ENCODE data around the gene RRAS2.
"Not testable (repeated sequence)": the region's sequence is repeated elsewhere in the genome, so short reads cannot be mapped to it uniquely, and the experiment has no call there.

The RRAS2 gene

GRCh38 chr11:14358729-14359439 lies at the start of gene RRAS2:
Gene RRAS2 (minus strand): TSS chr11:14359183. CDS start chr11:14358870, 313 bp downstream.
- Histone ChIP-seq H3K4me3 (ENCODE audit: low read length in 2 of 2) (peak within 1 kb of the TSS; percentile 76 to 78), H3K27me3 (ENCODE audit: control insufficient read depth in 1 of 2, insufficient read depth in 2 of 2, low read length in 2 of 2) (no peaks in the 10 kb centered on the region), H3K9ac (ENCODE audit: low read length in 2 of 2) (peak within 1 kb of the TSS; percentile 73), H3K4me1 (ENCODE audit: control insufficient read depth, insufficient read depth, low read length) (peaks cover 6% of the 10 kb centered on the region), H3K27ac (ENCODE audit: low read length) (no peak within 1 kb of the TSS), H3K9me3 (ENCODE audit: control insufficient read depth in 2 of 2, low read length in 2 of 2) (no peaks in the 10 kb centered on the region), H3K36me3 (ENCODE audit: control insufficient read depth in 2 of 2, insufficient read depth in 2 of 2, low read length in 2 of 2) (no peaks in the 10 kb centered on the region)

- H3K27ac ChIP-seq (ENCODE audit: low read length) = no peak overlapping the region
- H3K9me3 ChIP-seq (ENCODE audit: control insufficient read depth in 2 of 2, low read length in 2 of 2) = no peaks in the 10 kb centered on the region
Measured at GRCh38 chr11:14408612-14409011, 49.6 kb upstream of the RRAS2 start.

GRCh38 chr11:14406116-14406515 lies 47.1 kb upstream of the RRAS2 start:
- not testable (repeated sequence) for H3K9ac ChIP-seq (ENCODE audit: low read length in 2 of 2); H3K9me3 ChIP-seq (ENCODE audit: control insufficient read depth in 2 of 2, low read length in 2 of 2); H3K27ac ChIP-seq (ENCODE audit: low read length); H3K27me3 ChIP-seq (ENCODE audit: control insufficient read depth in 1 of 2, insufficient read depth in 2 of 2, low read length in 2 of 2); H3K4me3 ChIP-seq (ENCODE audit: low read length in 2 of 2); H3K36me3 ChIP-seq (ENCODE audit: control insufficient read depth in 2 of 2, insufficient read depth in 2 of 2, low read length in 2 of 2); H3K4me1 ChIP-seq (ENCODE audit: control insufficient read depth, insufficient read depth, low read length)

More at GRCh38 chr11:14408612-14409011, 49.6 kb upstream of the RRAS2 start:
- Histone ChIP-seq H3K36me3 (ENCODE audit: control insufficient read depth in 2 of 2, insufficient read depth in 2 of 2, low read length in 2 of 2) (no peaks in the 10 kb centered on the region), H3K4me3 (ENCODE audit: low read length in 2 of 2) (no peak overlapping the region), H3K9ac (ENCODE audit: low read length in 2 of 2) (no peak overlapping the region), H3K4me1 (ENCODE audit: control insufficient read depth, insufficient read depth, low read length) (peaks cover 4% of the 10 kb centered on the region), H3K27me3 (ENCODE audit: control insufficient read depth in 1 of 2, insufficient read depth in 2 of 2, low read length in 2 of 2) (no peaks in the 10 kb centered on the region)

GRCh38 chr11:14403528-14403927 lies 44.5 kb upstream of the RRAS2 start:
- H3K4me1 ChIP-seq (ENCODE audit: control insufficient read depth, insufficient read depth, low read length); H3K27me3 ChIP-seq (ENCODE audit: control insufficient read depth in 1 of 2, insufficient read depth in 2 of 2, low read length in 2 of 2); H3K4me3 ChIP-seq (ENCODE audit: low read length in 2 of 2); H3K9me3 ChIP-seq (ENCODE audit: control insufficient read depth in 2 of 2, low read length in 2 of 2); H3K9ac ChIP-seq (ENCODE audit: low read length in 2 of 2); H3K36me3 ChIP-seq (ENCODE audit: control insufficient read depth in 2 of 2, insufficient read depth in 2 of 2, low read length in 2 of 2); H3K27ac ChIP-seq (ENCODE audit: low read length): not testable (repeated sequence)

GRCh38 chr11:14399087-14399486 lies 40.1 kb upstream of the RRAS2 start:
- Histone ChIP-seq H3K27me3 (ENCODE audit: control insufficient read depth in 1 of 2, insufficient read depth in 2 of 2, low read length in 2 of 2) (no peaks in the 10 kb centered on the region), H3K9me3 (ENCODE audit: control insufficient read depth in 2 of 2, low read length in 2 of 2) (no peaks in the 10 kb centered on the region), H3K27ac (ENCODE audit: low read length) (no peak overlapping the region), H3K36me3 (ENCODE audit: control insufficient read depth in 2 of 2, insufficient read depth in 2 of 2, low read length in 2 of 2) (no peaks in the 10 kb centered on the region), H3K4me1 (ENCODE audit: control insufficient read depth, insufficient read depth, low read length) (no peaks in the 10 kb centered on the region), H3K4me3 (ENCODE audit: low read length in 2 of 2) (no peak overlapping the region), H3K9ac (ENCODE audit: low read length in 2 of 2) (no peak overlapping the region)

- no peak overlapping the region for H3K9ac ChIP-seq (ENCODE audit: low read length in 2 of 2)
- H3K27me3 ChIP-seq (ENCODE audit: control insufficient read depth in 1 of 2, insufficient read depth in 2 of 2, low read length in 2 of 2) = no peaks in the 10 kb centered on the region
- H3K27ac ChIP-seq (ENCODE audit: low read length) = no peak overlapping the region
- H3K4me3 ChIP-seq (ENCODE audit: low read length in 2 of 2) = no peak overlapping the region
- no peaks in the 10 kb centered on the region for H3K36me3 ChIP-seq (ENCODE audit: control insufficient read depth in 2 of 2, insufficient read depth in 2 of 2, low read length in 2 of 2)
- H3K4me1 ChIP-seq (ENCODE audit: control insufficient read depth, insufficient read depth, low read length) = no peaks in the 10 kb centered on the region
- H3K9me3 ChIP-seq (ENCODE audit: control insufficient read depth in 2 of 2, low read length in 2 of 2) = no peaks in the 10 kb centered on the region
Measured at GRCh38 chr11:14396273-14396672, 37.3 kb upstream of the RRAS2 start.

- H3K36me3 ChIP-seq (ENCODE audit: control insufficient read depth in 2 of 2, insufficient read depth in 2 of 2, low read length in 2 of 2) = no peaks in the 10 kb centered on the region
- H3K4me1 ChIP-seq (ENCODE audit: control insufficient read depth, insufficient read depth, low read length) = no peaks in the 10 kb centered on the region
- H3K27me3 ChIP-seq (ENCODE audit: control insufficient read depth in 1 of 2, insufficient read depth in 2 of 2, low read length in 2 of 2) = no peaks in the 10 kb centered on the region
- no peak overlapping the region for H3K27ac ChIP-seq (ENCODE audit: low read length)
- H3K4me3 ChIP-seq (ENCODE audit: low read length in 2 of 2) = no peak overlapping the region
- no peak overlapping the region for H3K9ac ChIP-seq (ENCODE audit: low read length in 2 of 2)
- no peaks in the 10 kb centered on the region for H3K9me3 ChIP-seq (ENCODE audit: control insufficient read depth in 2 of 2, low read length in 2 of 2)
Measured at GRCh38 chr11:14393889-14394288, 34.9 kb upstream of the RRAS2 start.

GRCh38 chr11:14393129-14393528 lies 34.1 kb upstream of the RRAS2 start:
- H3K9me3 ChIP-seq (ENCODE audit: control insufficient read depth in 2 of 2, low read length in 2 of 2) = no peaks in the 10 kb centered on the region
- H3K36me3 ChIP-seq (ENCODE audit: control insufficient read depth in 2 of 2, insufficient read depth in 2 of 2, low read length in 2 of 2) = no peaks in the 10 kb centered on the region
- H3K27ac ChIP-seq (ENCODE audit: low read length) = no peak overlapping the region
- no peaks in the 10 kb centered on the region for H3K27me3 ChIP-seq (ENCODE audit: control insufficient read depth in 1 of 2, insufficient read depth in 2 of 2, low read length in 2 of 2)
- H3K4me1 ChIP-seq (ENCODE audit: control insufficient read depth, insufficient read depth, low read length) = no peaks in the 10 kb centered on the region
- no peak overlapping the region for H3K4me3 ChIP-seq (ENCODE audit: low read length in 2 of 2)
- H3K9ac ChIP-seq (ENCODE audit: low read length in 2 of 2) = no peak overlapping the region

GRCh38 chr11:14390669-14391068 lies 31.7 kb upstream of the RRAS2 start:
- no peaks in the 10 kb centered on the region for H3K9me3 ChIP-seq (ENCODE audit: control insufficient read depth in 2 of 2, low read length in 2 of 2)
- H3K27me3 ChIP-seq (ENCODE audit: control insufficient read depth in 1 of 2, insufficient read depth in 2 of 2, low read length in 2 of 2) = no peaks in the 10 kb centered on the region
- no peak overlapping the region for H3K4me3 ChIP-seq (ENCODE audit: low read length in 2 of 2)
- H3K27ac ChIP-seq (ENCODE audit: low read length) = no peak overlapping the region
- no peak overlapping the region for H3K9ac ChIP-seq (ENCODE audit: low read length in 2 of 2)
- no peaks in the 10 kb centered on the region for H3K36me3 ChIP-seq (ENCODE audit: control insufficient read depth in 2 of 2, insufficient read depth in 2 of 2, low read length in 2 of 2)
- no peaks in the 10 kb centered on the region for H3K4me1 ChIP-seq (ENCODE audit: control insufficient read depth, insufficient read depth, low read length)

- H3K9me3 ChIP-seq (ENCODE audit: control insufficient read depth in 2 of 2, low read length in 2 of 2) = no peaks in the 10 kb centered on the region
- H3K4me1 ChIP-seq (ENCODE audit: control insufficient read depth, insufficient read depth, low read length) = peaks cover under 1% of the 10 kb centered on the region
- H3K36me3 ChIP-seq (ENCODE audit: control insufficient read depth in 2 of 2, insufficient read depth in 2 of 2, low read length in 2 of 2) = no peaks in the 10 kb centered on the region
- no peak overlapping the region for H3K4me3 ChIP-seq (ENCODE audit: low read length in 2 of 2)
- no peak overlapping the region for H3K9ac ChIP-seq (ENCODE audit: low read length in 2 of 2)
- no peak overlapping the region for H3K27ac ChIP-seq (ENCODE audit: low read length)
- H3K27me3 ChIP-seq (ENCODE audit: control insufficient read depth in 1 of 2, insufficient read depth in 2 of 2, low read length in 2 of 2) = no peaks in the 10 kb centered on the region
Measured at GRCh38 chr11:14388352-14388751, 29.4 kb upstream of the RRAS2 start.

- no peaks in the 10 kb centered on the region for H3K9me3 ChIP-seq (ENCODE audit: control insufficient read depth in 2 of 2, low read length in 2 of 2)
- H3K9ac ChIP-seq (ENCODE audit: low read length in 2 of 2) = no peak overlapping the region
- no peak overlapping the region for H3K4me3 ChIP-seq (ENCODE audit: low read length in 2 of 2)
- H3K36me3 ChIP-seq (ENCODE audit: control insufficient read depth in 2 of 2, insufficient read depth in 2 of 2, low read length in 2 of 2) = no peaks in the 10 kb centered on the region
- H3K27ac ChIP-seq (ENCODE audit: low read length) = no peak overlapping the region
- peaks cover 2% of the 10 kb centered on the region for H3K4me1 ChIP-seq (ENCODE audit: control insufficient read depth, insufficient read depth, low read length)
- no peaks in the 10 kb centered on the region for H3K27me3 ChIP-seq (ENCODE audit: control insufficient read depth in 1 of 2, insufficient read depth in 2 of 2, low read length in 2 of 2)
Measured at GRCh38 chr11:14386895-14387480, 28.0 kb upstream of the RRAS2 start.
